Measurements from ENCODE around the gene SUCLG2.

- TF ChIP-seq, protein P1, sequence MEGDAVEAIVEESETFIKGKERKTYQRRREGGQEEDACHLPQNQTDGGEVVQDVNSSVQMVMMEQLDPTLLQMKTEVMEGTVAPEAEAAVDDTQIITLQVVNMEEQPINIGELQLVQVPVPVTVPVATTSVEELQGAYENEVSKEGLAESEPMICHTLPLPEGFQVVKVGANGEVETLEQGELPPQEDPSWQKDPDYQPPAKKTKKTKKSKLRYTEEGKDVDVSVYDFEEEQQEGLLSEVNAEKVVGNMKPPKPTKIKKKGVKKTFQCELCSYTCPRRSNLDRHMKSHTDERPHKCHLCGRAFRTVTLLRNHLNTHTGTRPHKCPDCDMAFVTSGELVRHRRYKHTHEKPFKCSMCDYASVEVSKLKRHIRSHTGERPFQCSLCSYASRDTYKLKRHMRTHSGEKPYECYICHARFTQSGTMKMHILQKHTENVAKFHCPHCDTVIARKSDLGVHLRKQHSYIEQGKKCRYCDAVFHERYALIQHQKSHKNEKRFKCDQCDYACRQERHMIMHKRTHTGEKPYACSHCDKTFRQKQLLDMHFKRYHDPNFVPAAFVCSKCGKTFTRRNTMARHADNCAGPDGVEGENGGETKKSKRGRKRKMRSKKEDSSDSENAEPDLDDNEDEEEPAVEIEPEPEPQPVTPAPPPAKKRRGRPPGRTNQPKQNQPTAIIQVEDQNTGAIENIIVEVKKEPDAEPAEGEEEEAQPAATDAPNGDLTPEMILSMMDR (IDR thresholded peaks at IDR 0.05; ENCODE audit: low read length): no peak
- TF ChIP-seq EZH2 (optimal IDR thresholded peaks at IDR 0.05; ENCODE audit: low read depth, low read length): no peak
Measured at GRCh38 chr3:67557848-67558355, 96.5 kb downstream of the SUCLG2 start.

All from MM.1S (cell line).